ENCODE data around the gene MRPL53. TPM values are rescaled to one million over a fixed set of nuclear protein-coding genes. Genes with fewer than 3 reads are reported as not detected.

MRPL53 gene
- total and polyA plus RNA-seq, 9 of the 15 experiments (the other 6 are each of a cell fraction or from before 2014, with no cell fraction given): 11.5 to 87.9 (median 41.1) TPM

DNA sequence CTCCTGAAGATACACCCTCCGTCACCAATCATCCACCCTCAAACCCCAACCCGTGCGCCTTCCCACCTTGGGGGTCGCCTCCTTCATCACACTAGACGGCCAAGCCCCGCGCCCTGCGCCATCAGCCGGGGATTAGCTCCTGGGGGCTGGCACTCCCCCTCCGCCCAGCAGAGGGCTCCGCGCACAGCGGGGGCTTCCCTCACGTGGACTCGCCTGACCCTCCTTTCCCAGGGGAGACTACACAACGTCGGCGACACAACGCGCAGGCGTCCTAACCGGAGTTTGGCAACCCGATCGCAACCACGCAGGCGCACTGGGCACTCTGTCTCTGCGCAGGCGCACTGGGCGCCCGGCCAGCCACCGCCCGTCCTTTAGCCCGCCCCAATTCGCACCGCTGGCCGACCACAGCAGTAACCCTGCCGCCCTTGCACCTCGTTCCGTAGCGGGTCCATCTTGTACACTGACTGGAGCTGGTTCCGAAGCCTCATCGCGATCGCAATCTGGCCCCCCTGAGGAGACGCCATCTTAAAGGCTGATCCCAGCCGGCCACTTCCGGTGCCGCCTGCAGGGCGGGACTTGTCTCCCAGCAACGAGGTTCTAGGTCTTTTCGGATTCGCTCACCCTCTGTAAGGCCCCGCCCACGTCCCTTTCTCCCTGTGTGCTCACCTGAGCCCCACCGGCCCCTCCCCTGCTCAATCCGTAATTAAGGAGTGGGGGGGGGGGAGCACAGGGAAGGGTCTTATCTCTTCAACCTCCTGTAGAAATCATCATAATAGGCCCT, 34.9 kb upstream of the MRPL53 start, which contains the start of gene PCGF1 (continued):
- TF ChIP-seq, protein P1, sequence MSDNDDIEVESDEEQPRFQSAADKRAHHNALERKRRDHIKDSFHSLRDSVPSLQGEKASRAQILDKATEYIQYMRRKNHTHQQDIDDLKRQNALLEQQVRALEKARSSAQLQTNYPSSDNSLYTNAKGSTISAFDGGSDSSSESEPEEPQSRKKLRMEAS (CRISPR knock-in tag; IDR thresholded peaks at IDR 0.05): peak; percentile 81
- TF ChIP-seq RBM34 (IDR thresholded peaks at IDR 0.05; ENCODE audit: borderline replicate concordance, insufficient read depth, low read length): no peak
- no peak for TF ChIP-seq ZNF197 (CRISPR knock-in tag; IDR thresholded peaks at IDR 0.05; ENCODE audit: low read depth)
- TF ChIP-seq CEBPB (tag; IDR thresholded peaks at IDR 0.05): peak; percentile 83
- no peak for TF ChIP-seq ZNF24 (IDR thresholded peaks at IDR 0.05)
- TF ChIP-seq ZFPM2 (CRISPR knock-in tag; IDR thresholded peaks at IDR 0.05): no peak
- TF ChIP-seq ZNF707 (CRISPR knock-in tag; conservative IDR thresholded peaks at IDR 0.05): no peak
- TF ChIP-seq STAT5A (IDR thresholded peaks at IDR 0.05; ENCODE audit: borderline replicate concordance, low read length): no peak
- TF ChIP-seq ZNF311 (CRISPR knock-in tag; IDR thresholded peaks at IDR 0.05): no peak
- no peak for TF ChIP-seq TEAD2 (tag; IDR thresholded peaks at IDR 0.05)
- TF ChIP-seq KDM2B (CRISPR knock-in tag; IDR thresholded peaks at IDR 0.05): no peak; the same call in 1 of the 2 replicates
- TF ChIP-seq TCF7L2 (IDR thresholded peaks at IDR 0.05; ENCODE audit: low read depth, low read length): no peak
- no peak for TF ChIP-seq ZNF224 (CRISPR knock-in tag; IDR thresholded peaks at IDR 0.05)
- TF ChIP-seq PHF8 (IDR thresholded peaks at IDR 0.05; ENCODE audit: borderline replicate concordance, low read length): peak; percentile 88; the same call in 1 of the 2 replicates
- TF ChIP-seq SAP30 (IDR thresholded peaks at IDR 0.05; ENCODE audit: borderline replicate concordance, insufficient read depth, low read depth, low read length, poor library complexity, severe bottlenecking): no peak
- no peak; the same call in 1 of the 2 replicates for TF ChIP-seq CREB1 (IDR thresholded peaks at IDR 0.05)
- peak; percentile 71 for TF ChIP-seq CREB1 (CRISPR knock-in tag; IDR thresholded peaks at IDR 0.05)
- TF ChIP-seq, protein P2, sequence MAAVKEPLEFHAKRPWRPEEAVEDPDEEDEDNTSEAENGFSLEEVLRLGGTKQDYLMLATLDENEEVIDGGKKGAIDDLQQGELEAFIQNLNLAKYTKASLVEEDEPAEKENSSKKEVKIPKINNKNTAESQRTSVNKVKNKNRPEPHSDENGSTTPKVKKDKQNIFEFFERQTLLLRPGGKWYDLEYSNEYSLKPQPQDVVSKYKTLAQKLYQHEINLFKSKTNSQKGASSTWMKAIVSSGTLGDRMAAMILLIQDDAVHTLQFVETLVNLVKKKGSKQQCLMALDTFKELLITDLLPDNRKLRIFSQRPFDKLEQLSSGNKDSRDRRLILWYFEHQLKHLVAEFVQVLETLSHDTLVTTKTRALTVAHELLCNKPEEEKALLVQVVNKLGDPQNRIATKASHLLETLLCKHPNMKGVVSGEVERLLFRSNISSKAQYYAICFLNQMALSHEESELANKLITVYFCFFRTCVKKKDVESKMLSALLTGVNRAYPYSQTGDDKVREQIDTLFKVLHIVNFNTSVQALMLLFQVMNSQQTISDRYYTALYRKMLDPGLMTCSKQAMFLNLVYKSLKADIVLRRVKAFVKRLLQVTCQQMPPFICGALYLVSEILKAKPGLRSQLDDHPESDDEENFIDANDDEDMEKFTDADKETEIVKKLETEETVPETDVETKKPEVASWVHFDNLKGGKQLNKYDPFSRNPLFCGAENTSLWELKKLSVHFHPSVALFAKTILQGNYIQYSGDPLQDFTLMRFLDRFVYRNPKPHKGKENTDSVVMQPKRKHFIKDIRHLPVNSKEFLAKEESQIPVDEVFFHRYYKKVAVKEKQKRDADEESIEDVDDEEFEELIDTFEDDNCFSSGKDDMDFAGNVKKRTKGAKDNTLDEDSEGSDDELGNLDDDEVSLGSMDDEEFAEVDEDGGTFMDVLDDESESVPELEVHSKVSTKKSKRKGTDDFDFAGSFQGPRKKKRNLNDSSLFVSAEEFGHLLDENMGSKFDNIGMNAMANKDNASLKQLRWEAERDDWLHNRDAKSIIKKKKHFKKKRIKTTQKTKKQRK (IDR thresholded peaks at IDR 0.05; ENCODE audit: borderline replicate concordance, low read depth, low read length): no peak
